Esophagus squamous epithelium (tissue), 5 donors: ENCODE results near the gene OTOF. TPM values are rescaled to one million over a fixed set of nuclear protein-coding genes. Genes with fewer than 3 reads are reported as not detected.
"Not testable (repeated sequence)": the region's sequence is repeated elsewhere in the genome, so short reads cannot be mapped to it uniquely, and the experiment has no call there.

ENCODE experiments used
- DNase-seq: peaks from one replicate; lab custom pipeline; 2025; lab: John Stamatoyannopoulos, UW
- H3K27ac ChIP-seq, 4 donors: fragments of 200-600 bp; sonication (generic); one replicate each; pipeline ENCODE4 v1.5.1; 2016 to 2019; ENCODE audit warnings: mild to moderate bottlenecking in 1 of 4
- H3K27me3 ChIP-seq, 4 donors: fragments of 200-600 bp; sonication (generic); 1 replicate in 3 of 4; 2 replicates in 1 of 4; pipeline versions ENCODE4 v1.5.1 to v1.6.0; 2017 to 2021; ENCODE audit warnings: antibody characterized with exemption in 1 of 4
- H3K36me3 ChIP-seq, 3 donors: fragments of 200-600 bp; sonication (generic); one replicate each; pipeline ENCODE4 v1.5.1; 2016 to 2019
- H3K4me1 ChIP-seq, 3 donors: fragments of 200-600 bp; sonication (generic); one replicate each; pipeline ENCODE4 v1.5.1; 2017 to 2019
- H3K4me3 ChIP-seq, 4 donors: fragments of 200-600 bp; sonication (generic); 1 replicate in 3 of 4; 2 replicates in 1 of 4; pipeline ENCODE4 v1.5.1; 2016 to 2019; ENCODE audit warnings: mild to moderate bottlenecking in 2 of 4, moderate library complexity in 1 of 4
- H3K9me3 ChIP-seq, 3 donors: fragments of 200-600 bp; sonication (generic); one replicate each; pipeline ENCODE4 v1.5.1; 2016 to 2019
- CTCF ChIP-seq, 6 experiments: fragments of 450-650 bp in 4 of 6; fragments of 200-600 bp in 2 of 6; sonication (generic) in 2 of 6; IDR thresholded peaks; one replicate each; pipeline ENCODE4 v1.5.1; 2016 to 2019; ENCODE audit warnings: antibody characterized with exemption in 6 of 6, mild to moderate bottlenecking in 4 of 6, moderate library complexity in 4 of 6
- POLR2A ChIP-seq, 4 donors: fragments of 450-650 bp; IDR thresholded peaks; one replicate each; pipeline ENCODE4 v1.6.1; 2017; ENCODE audit warnings: antibody characterized with exemption in 4 of 4, mild to moderate bottlenecking in 4 of 4, moderate library complexity in 3 of 4
- WGBS, 2 donors: methylation state at CpG; one replicate each; pipeline ENCODE4 v1.1.5; 2018; 5-methylcytosine and 5-hydroxymethylcytosine counted together
- intact Hi-C: fragments of 100-400 bp; cut with DNase I; formaldehyde crosslinking; loops from one replicate; pipeline ENCODE4 v1.15.0; 2022
- total RNA-seq, 4 donors: library from RNA; depleted of rRNA; stranded (reverse); fragments of >200 nt; gene quantifications; one replicate each; pipeline ENCODE4 v1.1.0, GENCODE V29; 2016
- donor health status: DM: yes; HTN: yes; CAD: no.

OTOF gene
- total RNA-seq, 4 donors from 2014 or later, result under 0.01 to 0.56 TPM; not detected in 2

- 86 to 91% methylated on average over 6 to 9 of the region's 9 CpGs for WGBS, 2 donors
- Histone ChIP-seq H3K9me3 (peaks cover 0 to 12% (median 3%) of the 10 kb centered on the region in 3 donors), H3K36me3 (no peaks in the 10 kb centered on the region), H3K4me1 (no peaks in the 10 kb centered on the region), H3K27ac (no peak overlapping the region), H3K27me3 (no peaks in the 10 kb centered on the region), H3K4me3 (no peak overlapping the region)
- DNase-seq, result no peak
- intact Hi-C loops, result no loop called here
- TF ChIP-seq POLR2A (IDR thresholded peaks at IDR 0.05), result no peak
- TF ChIP-seq CTCF (IDR thresholded peaks at IDR 0.05), result no peak
Observed at GRCh38 chr2:26470601-26471260, 7.2 kb downstream of the OTOF start.

GRCh38 chr2:26469955-26470354, 8.0 kb downstream of the OTOF start:
- Histone ChIP-seq H3K27ac (no peak overlapping the region), H3K36me3 (no peaks in the 10 kb centered on the region), H3K27me3 (no peaks in the 10 kb centered on the region), H3K4me3 (no peak overlapping the region), H3K9me3 (peaks cover 0 to 12% (median 3%) of the 10 kb centered on the region in 3 donors), H3K4me1 (no peaks in the 10 kb centered on the region)
- no peak for DNase-seq
- intact Hi-C loops, result loop anchor here (10.0 kb wide), 1 partner anchor 145 kb away; no protein-coding TSS in a partner anchor
- WGBS, 2 donors, result 81% methylated on average over 6 of the region's 7 CpGs
- no peak for TF ChIP-seq POLR2A (IDR thresholded peaks at IDR 0.05)
- TF ChIP-seq CTCF (IDR thresholded peaks at IDR 0.05), result no peak

- H3K4me1 ChIP-seq, result no peaks in the 10 kb centered on the region
- TF ChIP-seq POLR2A (IDR thresholded peaks at IDR 0.05) (no peak), CTCF (IDR thresholded peaks at IDR 0.05) (peak; percentile 27 to 83 (median 58))
- peaks cover 0 to 12% (median 3%) of the 10 kb centered on the region in 3 donors for H3K9me3 ChIP-seq
- 9 to 18% methylated on average over 5 of the region's 5 CpGs for WGBS, 2 donors
- no peak overlapping the region for H3K27ac ChIP-seq
- intact Hi-C loops, result loop anchor here (10.0 kb wide), 1 partner anchor 144 kb away; no protein-coding TSS in a partner anchor
- no peaks in the 10 kb centered on the region for H3K27me3 ChIP-seq
- H3K36me3 ChIP-seq, result no peaks in the 10 kb centered on the region
- no peak overlapping the region for H3K4me3 ChIP-seq
- DNase-seq, result no peak
Observed at GRCh38 chr2:26469092-26469710, 8.7 kb downstream of the OTOF start.

DNA sequence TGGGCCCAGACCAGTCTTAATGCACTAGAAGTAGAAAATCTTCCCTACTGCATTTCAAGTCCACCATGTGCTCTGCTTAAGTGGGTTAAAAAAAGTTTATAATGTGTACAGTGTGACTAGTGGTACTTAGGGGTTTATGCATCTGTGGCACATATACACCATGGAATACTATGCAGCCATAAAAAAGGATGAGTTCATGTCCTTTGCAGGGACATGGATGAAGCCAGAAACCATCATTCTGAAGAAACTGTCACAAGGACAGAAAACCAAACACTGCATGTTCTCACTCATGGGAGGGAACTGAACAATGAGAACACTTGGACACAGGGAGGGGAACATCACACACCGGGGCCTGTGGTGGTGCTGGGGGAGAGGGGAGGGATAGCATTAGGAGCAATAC, 9.4 kb downstream of the OTOF start:
- not testable (repeated sequence) for H3K27me3 ChIP-seq, H3K4me1 ChIP-seq, H3K4me3 ChIP-seq, H3K36me3 ChIP-seq, DNase-seq, H3K27ac ChIP-seq
- H3K9me3 ChIP-seq, result peaks cover 0 to 12% (median 3%) of the 10 kb centered on the region in 3 donors
- 100% methylated on average over 1 of the region's 1 CpG for WGBS, 2 donors
- intact Hi-C loops, result loop anchor here (10.0 kb wide), 1 partner anchor 144 kb away; no protein-coding TSS in a partner anchor

DNA sequence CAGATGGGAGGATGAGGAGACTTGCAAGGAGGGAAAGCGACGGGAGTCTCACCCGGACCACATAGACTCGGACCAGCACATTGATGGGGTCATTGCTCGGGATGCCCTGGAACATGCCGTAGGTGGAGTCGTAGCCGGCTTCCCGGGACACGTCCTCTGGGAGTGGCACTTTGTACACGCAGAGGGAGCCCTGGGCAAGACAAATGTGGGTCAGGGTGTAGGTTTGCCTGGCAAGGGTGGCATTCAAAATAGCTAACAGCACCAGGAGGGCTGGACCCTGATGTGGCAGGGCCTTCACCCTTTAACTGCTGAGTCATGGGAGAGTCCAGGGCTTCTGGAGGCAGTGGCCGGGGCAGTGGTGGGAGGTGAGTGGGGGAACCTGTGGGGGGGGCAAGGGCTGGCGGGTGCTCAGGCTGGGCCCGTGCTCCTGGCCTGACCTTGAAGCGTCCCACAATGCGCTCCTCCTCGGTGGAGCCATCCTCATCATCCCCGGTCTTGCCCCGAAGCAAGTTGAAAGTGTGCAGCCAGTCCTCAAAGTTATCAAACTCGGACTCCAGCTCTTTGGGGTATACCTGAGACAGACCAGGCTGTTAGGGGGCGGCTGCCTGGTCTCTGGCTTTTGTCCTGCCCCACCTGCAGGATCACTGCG, 11.1 kb downstream of the OTOF start:
- peaks cover 0 to 12% (median 3%) of the 10 kb centered on the region in 3 donors for H3K9me3 ChIP-seq
- no peak for TF ChIP-seq CTCF (IDR thresholded peaks at IDR 0.05)
- TF ChIP-seq POLR2A (IDR thresholded peaks at IDR 0.05), result no peak
- H3K36me3 ChIP-seq, result no peaks in the 10 kb centered on the region
- no peaks in the 10 kb centered on the region for H3K27me3 ChIP-seq
- H3K27ac ChIP-seq, result no peak overlapping the region
- H3K4me3 ChIP-seq, result no peak overlapping the region
- intact Hi-C loops, result loop anchor here (10.0 kb wide), 1 partner anchor 142 kb away; no protein-coding TSS in a partner anchor
- WGBS, 2 donors, result 82 to 90% methylated on average over 13 to 18 of the region's 22 CpGs
- no peaks in the 10 kb centered on the region for H3K4me1 ChIP-seq
- DNase-seq, result no peak
